Neural cell (in vitro differentiated cells): ENCODE measurements around the gene LRCOL1. TPM values are rescaled to one million over a fixed set of nuclear protein-coding genes. Genes with fewer than 3 reads are reported as not detected.
A peak's percentile ranks its signal among the peaks of the same experiment; 100 is the strongest.

Experiments used
- H2AFZ ChIP-seq: fragments of 200-600, 300-800 bp; sonication (generic), shearing (Covaris generic); 2 replicates; pipeline ENCODE4 v1.6.0; 2014; ENCODE audit warnings: low read depth, mild to moderate bottlenecking, antibody characterized with exemption, low read length, moderate library complexity
- H3F3A ChIP-seq: fragments of 200-600 bp; shearing (Covaris generic); 2 replicates; pipeline ENCODE4 v1.6.1; 2016; ENCODE audit warnings: mild to moderate bottlenecking, moderate library complexity, mixed read lengths, antibody characterized with exemption, low read length; ENCODE audit not compliant: insufficient read depth, poor library complexity, severe bottlenecking
- H3K27ac ChIP-seq: fragments of 200-600, 300-800 bp; sonication (generic), shearing (Covaris generic); 2 replicates; pipeline ENCODE4 v1.5.1; 2014; ENCODE audit warnings: mild to moderate bottlenecking, low read length, moderate library complexity
- H3K27me3 ChIP-seq: fragments of 300-800, 200-600 bp; sonication (generic), shearing (Covaris generic); 2 replicates; pipeline ENCODE4 v1.6.0; 2014; ENCODE audit warnings: mild to moderate bottlenecking, low read depth, low read length, moderate library complexity; ENCODE audit not compliant: insufficient read depth
- H3K36me3 ChIP-seq: fragments of 300-800, 200-600 bp; sonication (generic), shearing (Covaris generic); 2 replicates; pipeline ENCODE4 v1.5.1; 2014; ENCODE audit warnings: mild to moderate bottlenecking, antibody characterized with exemption, low read length, moderate library complexity; ENCODE audit not compliant: insufficient read depth
- H3K4me2 ChIP-seq: fragments of 300-800, 200-600 bp; sonication (generic), shearing (Covaris generic); 2 replicates; pipeline ENCODE4 v1.6.0; 2014; ENCODE audit warnings: mild to moderate bottlenecking, low read length
- H3K4me3 ChIP-seq: fragments of 300-800, 200-600 bp; sonication (generic), shearing (Covaris generic); 2 replicates; pipeline ENCODE4 v1.5.1; 2014; ENCODE audit warnings: mild to moderate bottlenecking, low read length, moderate library complexity
- H3K79me2 ChIP-seq: fragments of 200-600 bp; shearing (Covaris generic); replicated peaks from 2 replicates; pipeline ENCODE4 v1.6.0; 2014; ENCODE audit warnings: mild to moderate bottlenecking, low read length, moderate library complexity; ENCODE audit not compliant: insufficient read depth
- H3K9ac ChIP-seq: fragments of 300-800, 200-600 bp; sonication (generic), shearing (Covaris generic); 2 replicates; pipeline ENCODE4 v1.6.1; 2016; ENCODE audit warnings: mild to moderate bottlenecking, low read length, mixed read lengths
- H3K9me2 ChIP-seq: fragments of 200-600 bp; shearing (Covaris generic); 2 replicates; pipeline ENCODE4 v1.6.1; 2016; ENCODE audit warnings: mild to moderate bottlenecking, low read length, mixed read lengths; ENCODE audit not compliant: insufficient read depth
- H3K9me3 ChIP-seq: fragments of 200-600, 300-800 bp; sonication (generic), shearing (Covaris generic); 2 replicates; pipeline ENCODE4 v1.6.1; 2016; ENCODE audit warnings: mild to moderate bottlenecking, mixed run types, low read length, moderate library complexity, mixed read lengths
- H4K20me1 ChIP-seq: fragments of 200-600 bp; shearing (Covaris generic); 2 replicates; pipeline ENCODE4 v1.6.1; 2016; ENCODE audit warnings: mild to moderate bottlenecking, mixed run types; ENCODE audit not compliant: insufficient read depth
- CTCF ChIP-seq: fragments of 450-650 bp; IDR thresholded peaks from 2 replicates; pipeline ENCODE4 v1.5.1; 2014; ENCODE audit warnings: antibody characterized with exemption, mild to moderate bottlenecking, moderate library complexity; ENCODE audit not compliant: poor library complexity, severe bottlenecking
- EP300 ChIP-seq: fragments of 450-650 bp; conservative IDR thresholded peaks from 2 replicates; pipeline ENCODE4 v1.6.1; 2014; ENCODE audit warnings: antibody characterized with exemption, mild to moderate bottlenecking, moderate library complexity; ENCODE audit not compliant: poor library complexity, severe bottlenecking
- EZH2 ChIP-seq: fragments of 200-600, 300-800 bp; shearing (Covaris generic), sonication (generic); IDR thresholded peaks from 2 replicates; pipeline ENCODE4 v1.6.1; 2014; ENCODE audit warnings: antibody characterized with exemption, low read length, borderline replicate concordance, mild to moderate bottlenecking; ENCODE audit not compliant: insufficient read depth, poor library complexity, severe bottlenecking
- MXI1 ChIP-seq: fragments of 450-650 bp; conservative IDR thresholded peaks from 2 replicates; pipeline ENCODE4 v1.6.1; 2014; ENCODE audit warnings: antibody characterized with exemption, mild to moderate bottlenecking; ENCODE audit not compliant: poor library complexity, severe bottlenecking
- POLR2AphosphoS5 ChIP-seq: IDR thresholded peaks from 2 replicates; pipeline ENCODE4 v1.6.1; 2012
- RAD21 ChIP-seq: fragments of 450-650 bp; conservative IDR thresholded peaks from 2 replicates; pipeline ENCODE4 v1.6.1; 2014; ENCODE audit warnings: antibody characterized with exemption, mild to moderate bottlenecking, moderate library complexity
- REST ChIP-seq: IDR thresholded peaks from 2 replicates; pipeline ENCODE4 v1.6.1; 2012; ENCODE audit warnings: borderline replicate concordance
- SMC3 ChIP-seq: fragments of 450-650 bp; conservative IDR thresholded peaks from 2 replicates; pipeline ENCODE4 v1.6.1; 2014; ENCODE audit warnings: antibody characterized with exemption, mild to moderate bottlenecking, moderate library complexity; ENCODE audit not compliant: poor library complexity
- TAF1 ChIP-seq: IDR thresholded peaks from 2 replicates; pipeline ENCODE4 v1.6.1; 2012; ENCODE audit warnings: low read depth
- polyA plus RNA-seq: library from polyadenylated mRNA; depleted of rRNA; stranded (reverse); fragments of >200 nt; gene quantifications from 2 replicates; pipeline ENCODE4 v1.2.3, GENCODE V29; 2014

LRCOL1 gene
- polyA plus RNA-seq, 1 donor from 2014 or later = not detected

GRCh38 chr12:132619071-132619385 lies 8.6 kb upstream of the LRCOL1 start:
- Histone ChIP-seq H3K27ac (no peak overlapping the region), H4K20me1 (no peaks in the 10 kb centered on the region), H3K9ac (no peak overlapping the region), H3K79me2 (no peaks in the 10 kb centered on the region), H3K9me2 (no peaks in the 10 kb centered on the region), H2AFZ (no peak overlapping the region), H3K4me2 (no peak overlapping the region), H3F3A (no peaks in the 10 kb centered on the region), H3K4me3 (no peak overlapping the region), H3K9me3 (peaks cover 12% of the 10 kb centered on the region), H3K27me3 (peaks cover 36% of the 10 kb centered on the region), H3K36me3 (no peaks in the 10 kb centered on the region)
- TF ChIP-seq EZH2 = no peak

GRCh38 chr12:132618683-132619043 lies 8.3 kb upstream of the LRCOL1 start, which contains the start of gene P2RX2:
Gene P2RX2 (plus strand): TSS chr12:132618776. CDS start chr12:132618817, 41 bp downstream.
- Histone ChIP-seq H3K4me2 (no peak within 1 kb of the TSS), H2AFZ (no peak within 1 kb of the TSS), H3K27me3 (peaks cover 36% of the 10 kb centered on the region), H3K27ac (no peak within 1 kb of the TSS), H3K4me3 (peak within 1 kb of the TSS; percentile 51), H3K9me3 (peaks cover 12% of the 10 kb centered on the region), H3K79me2 (no peaks in the 10 kb centered on the region), H3F3A (no peaks in the 10 kb centered on the region), H4K20me1 (no peaks in the 10 kb centered on the region), H3K9me2 (no peaks in the 10 kb centered on the region), H3K36me3 (no peaks in the 10 kb centered on the region), H3K9ac (no peak within 1 kb of the TSS)
- TF ChIP-seq EZH2 = no peak
- no peak for TF ChIP-seq MXI1
- TF ChIP-seq TAF1 = no peak
- TF ChIP-seq CTCF = no peak
- TF ChIP-seq POLR2AphosphoS5 = no peak
- no peak for TF ChIP-seq REST
- TF ChIP-seq SMC3 = no peak
- no peak for TF ChIP-seq EP300
- TF ChIP-seq RAD21 = no peak
